CD4-positive, alpha-beta T cell treated with Interleukin-12 subunit alpha and Interleukin-12 subunit beta, for 1 hour (primary cell): ENCODE data around the gene RPL31.
"Not testable (repeated sequence)": the region's sequence is repeated elsewhere in the genome, so short reads cannot be mapped to it uniquely, and the experiment has no call there.

Source experiments
- DNase-seq: peaks from one replicate; pipeline ENCODE4 v3.0.0-alpha.2; 2020

RPL31 gene

DNA sequence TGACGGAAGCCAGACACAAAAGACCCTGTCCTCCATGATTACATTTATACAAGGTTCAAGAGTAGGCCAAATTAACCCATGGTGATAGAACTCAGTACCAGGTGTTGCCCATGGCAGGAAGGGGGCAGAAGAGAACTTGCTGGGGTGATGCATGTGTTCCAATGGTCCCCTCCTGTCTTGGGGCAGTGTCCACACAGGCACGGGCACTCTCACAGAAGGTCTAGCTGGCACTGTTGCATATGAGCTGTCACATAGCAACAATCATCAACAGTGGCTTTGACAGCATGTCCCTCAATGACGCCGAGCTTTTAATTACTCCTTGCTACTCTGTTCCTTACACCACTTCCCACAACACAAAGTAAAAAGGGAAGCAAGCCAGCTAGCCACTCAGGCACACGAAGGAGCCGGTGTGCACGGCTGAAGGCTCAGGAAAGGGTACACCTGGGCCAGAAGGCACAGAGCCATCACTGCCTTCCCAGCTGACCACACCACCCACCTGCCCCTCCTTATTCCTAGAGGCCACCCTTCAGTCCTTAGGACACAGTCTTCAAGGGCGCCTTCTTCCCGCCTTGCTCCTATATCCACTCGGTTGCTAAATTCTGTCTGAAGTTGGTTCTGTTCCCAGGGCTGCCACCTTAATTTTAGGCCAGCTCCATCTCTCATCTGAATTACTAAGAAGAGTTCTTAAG lies 28.9 kb downstream of the RPL31 start:
- DNase-seq: no peak

DNA sequence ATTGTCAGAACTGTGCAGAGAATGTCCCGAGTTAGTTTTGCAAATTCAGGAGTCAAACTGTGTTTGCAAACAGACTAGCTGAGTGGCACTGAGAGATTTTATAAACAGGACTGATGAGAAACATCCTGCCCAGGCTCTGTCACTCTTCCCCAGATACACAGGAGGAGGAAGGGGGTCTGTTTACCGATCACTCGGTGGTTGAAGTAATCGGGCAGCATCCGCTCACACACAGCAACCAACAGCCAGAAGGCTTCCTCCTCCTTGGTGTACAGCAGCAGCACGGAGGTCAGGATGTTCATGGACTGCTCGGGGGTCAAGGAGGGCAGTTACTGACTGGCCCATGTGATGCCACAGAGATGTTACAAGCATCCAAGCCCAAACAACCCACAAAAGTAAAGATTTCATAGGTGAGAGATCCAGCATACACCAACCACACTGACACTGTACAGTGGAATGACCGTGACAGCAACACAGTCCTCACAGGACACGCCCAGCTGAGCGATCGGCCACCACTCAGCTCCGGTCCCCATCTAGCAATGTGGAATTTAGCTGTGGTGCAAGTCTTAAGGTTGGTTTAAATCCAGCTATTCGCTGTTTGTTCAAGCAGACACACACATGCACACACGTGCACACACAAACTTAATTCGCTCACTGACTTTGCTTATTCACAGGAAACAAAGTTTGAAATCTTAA lies 30.1 kb downstream of the RPL31 start:
- no peak for DNase-seq

DNA sequence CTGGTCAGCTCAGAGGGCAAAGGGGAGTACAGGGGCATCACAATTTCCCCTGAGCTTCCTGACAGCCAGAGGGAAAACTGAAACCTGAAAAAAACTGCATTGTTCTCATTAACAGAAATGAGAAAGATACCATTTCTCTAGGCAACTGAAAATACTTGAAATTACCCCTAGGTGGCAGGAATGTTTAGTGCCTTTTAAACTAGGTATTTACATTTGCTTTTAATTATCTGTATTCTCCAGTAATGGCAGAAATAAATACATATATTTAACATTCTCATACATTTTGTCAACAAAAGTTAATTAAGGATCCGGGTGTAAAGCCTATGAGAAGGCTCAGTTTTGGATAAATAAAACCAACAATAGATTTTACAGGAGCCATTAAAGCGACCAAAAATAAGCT lies 34.5 kb downstream of the RPL31 start:
- DNase-seq: no peak

DNA sequence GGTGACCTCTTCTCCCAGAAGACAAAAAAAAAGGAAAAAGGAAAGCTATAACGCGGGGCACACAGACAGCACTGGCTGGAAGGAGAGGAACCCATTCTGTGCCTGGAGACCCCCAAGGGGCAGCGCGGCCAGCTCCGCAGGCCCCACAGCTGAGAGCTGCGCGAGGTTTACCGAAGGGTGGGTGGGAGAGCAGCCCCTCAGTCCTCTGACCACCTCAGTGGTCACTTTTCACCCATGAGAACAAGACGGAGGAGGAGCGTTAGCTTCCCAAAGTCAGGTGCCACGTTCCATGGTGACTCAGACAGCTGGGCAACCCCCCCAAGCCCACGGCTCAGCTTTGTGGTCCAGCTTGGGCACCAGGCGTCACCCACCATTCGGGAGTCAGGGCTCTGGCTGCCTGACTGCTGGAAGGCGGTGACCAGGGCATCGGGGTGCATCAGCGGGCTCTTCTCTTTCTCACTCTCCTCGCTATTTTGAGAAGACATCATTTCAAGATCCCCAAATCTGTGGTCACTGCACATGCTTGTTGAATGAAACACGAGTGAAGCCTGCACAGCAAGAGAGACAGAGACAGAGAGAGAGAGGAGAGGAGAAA lies 35.2 kb downstream of the RPL31 start:
- no peak for DNase-seq

DNA sequence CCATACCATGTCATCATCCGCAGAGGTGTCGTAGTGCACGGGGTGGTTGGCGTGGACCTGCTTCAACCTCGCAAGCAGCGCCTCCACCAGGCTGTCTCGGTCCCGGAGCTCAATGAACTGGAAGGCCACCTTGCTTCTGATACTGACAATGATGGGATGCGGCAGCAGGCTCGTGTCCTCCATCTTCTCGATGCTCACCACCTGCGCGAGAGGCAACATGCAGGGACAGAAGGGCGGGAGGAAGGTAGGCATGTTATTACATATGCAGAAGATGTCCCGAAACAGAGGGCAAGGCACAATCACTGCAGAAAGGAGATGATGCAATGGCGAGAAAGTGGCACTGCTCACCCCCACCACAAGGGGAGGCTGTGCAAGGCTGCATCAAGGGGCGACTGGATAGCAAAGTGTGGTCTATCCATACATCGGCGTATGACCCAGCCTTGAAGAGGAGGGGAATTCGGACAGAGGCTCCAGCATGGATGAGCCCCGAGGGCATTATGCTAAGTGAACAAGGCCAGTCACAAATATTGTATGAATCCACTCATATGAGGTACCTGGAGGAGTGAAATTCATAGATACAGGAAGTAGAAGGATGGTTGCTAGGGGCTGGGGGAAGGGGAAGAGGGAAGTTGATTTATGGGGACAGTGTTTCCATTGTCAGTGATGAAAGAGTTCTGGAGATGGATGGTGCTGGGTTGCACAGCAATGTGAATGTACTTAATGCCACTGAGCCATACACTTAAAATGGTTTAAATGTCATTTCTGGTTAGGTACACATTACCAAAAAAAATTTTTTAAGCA lies 36.6 kb downstream of the RPL31 start:
- DNase-seq: no peak

DNA sequence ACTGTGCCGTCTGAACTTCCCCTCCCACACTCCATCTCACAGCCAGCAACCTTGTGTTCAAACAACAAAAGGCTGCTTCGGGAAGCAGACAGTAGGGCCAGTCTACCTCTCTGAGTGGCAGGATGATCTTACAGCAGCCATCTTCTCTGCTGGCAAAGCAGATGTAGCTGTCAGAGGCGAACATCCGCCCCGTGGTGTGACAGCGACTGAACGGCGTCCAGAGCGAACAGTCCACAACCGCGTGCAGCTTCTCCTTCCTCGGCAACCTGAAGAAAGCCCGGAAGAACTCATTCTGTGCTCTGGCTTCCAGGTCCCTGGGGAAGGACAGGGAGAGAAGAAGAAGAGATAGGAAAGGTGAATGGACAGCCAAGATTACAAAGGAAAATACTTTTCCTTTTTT lies 38.0 kb downstream of the RPL31 start:
- DNase-seq: no peak

DNA sequence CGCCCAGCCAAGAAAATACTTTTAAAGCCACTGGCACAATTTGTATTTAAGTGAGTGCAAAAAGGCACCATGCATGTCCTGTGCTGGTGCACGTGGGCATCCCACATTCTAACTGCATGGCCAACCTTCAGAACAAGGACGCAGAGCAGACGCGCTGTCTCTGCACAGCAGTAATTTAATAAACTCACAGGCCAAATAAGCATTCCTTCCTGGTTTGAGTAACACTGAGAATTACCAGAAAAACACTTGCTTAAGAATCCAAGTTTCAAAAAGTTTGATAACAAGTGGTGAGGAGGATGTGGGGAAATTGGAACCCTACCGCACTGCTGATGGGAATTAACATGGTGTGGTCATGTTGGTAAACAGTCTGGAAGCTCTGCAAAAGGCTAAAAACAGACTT lies 38.7 kb downstream of the RPL31 start:
- no peak for DNase-seq

DNA sequence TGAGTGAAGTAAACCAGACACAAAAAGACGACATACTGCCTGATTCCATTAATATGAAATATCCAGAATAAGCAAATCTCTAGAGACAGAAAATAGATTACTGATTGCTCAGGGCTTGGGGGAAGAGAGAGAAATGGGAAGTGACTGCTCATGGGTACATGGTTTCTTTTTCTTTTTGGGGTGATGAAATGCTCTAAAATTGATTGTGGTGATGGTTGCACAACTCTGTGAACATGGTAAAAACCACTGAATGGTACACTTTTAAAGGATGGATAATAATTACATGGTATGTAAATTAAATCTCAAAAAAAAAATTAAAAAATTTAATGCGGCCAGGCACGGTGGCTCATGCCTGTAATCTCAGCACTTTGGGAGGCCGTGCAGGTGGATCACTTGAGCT lies 39.3 kb downstream of the RPL31 start:
- no peak for DNase-seq

DNA sequence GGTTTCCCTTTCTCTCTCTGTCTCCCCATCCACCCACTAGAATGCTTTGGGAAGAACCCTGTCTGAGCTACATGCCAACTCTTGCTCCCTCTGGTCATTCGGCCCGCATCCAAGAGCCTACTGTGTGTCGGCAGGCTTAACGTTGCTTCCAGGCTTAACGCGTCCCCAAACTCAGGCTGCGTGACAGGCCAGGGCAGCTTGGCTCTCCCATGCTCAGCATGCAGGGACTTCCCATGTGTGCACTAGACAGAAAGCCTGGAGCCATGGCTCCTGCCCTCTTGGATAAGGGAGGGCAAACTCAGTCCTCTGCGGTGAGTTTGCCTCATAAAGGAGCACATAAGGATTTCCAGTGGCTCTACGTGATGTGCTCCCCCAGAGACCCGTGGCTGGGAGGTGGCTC lies 43.2 kb downstream of the RPL31 start:
- no peak for DNase-seq

DNA sequence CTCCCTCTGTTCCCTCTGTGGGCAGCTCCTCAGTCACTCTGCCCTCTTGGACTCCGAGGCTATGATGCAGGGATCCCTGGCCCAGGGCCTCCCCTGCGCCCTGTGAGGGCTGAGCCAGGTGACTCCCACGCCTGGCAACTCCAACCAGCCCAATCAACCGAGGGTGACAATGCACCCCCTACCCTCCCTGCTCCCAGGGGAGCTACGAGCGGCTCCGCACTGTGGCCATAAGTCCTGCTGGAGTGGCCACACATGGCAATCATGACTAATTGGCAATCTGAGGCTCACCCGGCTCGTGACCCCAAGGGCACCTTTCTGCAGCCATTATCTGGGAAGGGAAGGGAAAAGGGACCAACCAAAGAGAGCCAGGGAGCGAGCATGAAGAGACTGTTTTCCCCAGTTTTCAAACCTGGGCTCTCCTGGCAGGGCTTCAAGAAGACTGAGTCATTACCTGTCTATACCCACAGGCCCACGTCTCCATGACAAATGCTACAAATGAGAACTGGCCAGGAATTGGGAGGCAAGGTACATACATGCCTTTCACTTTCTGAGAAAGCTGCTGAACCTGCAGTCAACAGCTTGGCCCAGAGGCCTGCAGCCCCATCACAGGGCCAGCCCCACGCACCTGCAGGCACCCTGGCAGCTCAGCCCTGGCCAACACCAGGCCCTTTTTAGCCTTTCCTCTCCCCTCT lies 45.1 kb downstream of the RPL31 start:
- no peak for DNase-seq

DNA sequence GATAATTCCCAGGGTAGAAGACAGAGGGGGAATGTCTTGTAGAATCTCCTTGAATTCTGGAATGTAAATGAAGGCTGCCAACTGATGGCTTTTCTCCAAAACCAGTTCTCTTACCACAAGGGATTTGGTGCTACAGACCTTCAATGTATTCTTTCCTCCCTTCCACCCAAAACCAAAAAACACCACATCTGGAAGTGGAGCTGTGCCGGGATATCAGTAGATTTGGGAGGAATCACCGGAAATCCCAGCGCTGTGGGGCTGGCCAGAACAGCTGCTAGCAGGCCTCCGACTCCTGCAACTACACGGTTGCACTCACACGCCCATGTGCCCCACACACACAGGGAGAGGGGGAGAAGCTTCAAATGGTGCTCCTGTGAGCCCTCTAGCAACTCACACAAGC lies 45.7 kb downstream of the RPL31 start:
- no peak for DNase-seq

DNA sequence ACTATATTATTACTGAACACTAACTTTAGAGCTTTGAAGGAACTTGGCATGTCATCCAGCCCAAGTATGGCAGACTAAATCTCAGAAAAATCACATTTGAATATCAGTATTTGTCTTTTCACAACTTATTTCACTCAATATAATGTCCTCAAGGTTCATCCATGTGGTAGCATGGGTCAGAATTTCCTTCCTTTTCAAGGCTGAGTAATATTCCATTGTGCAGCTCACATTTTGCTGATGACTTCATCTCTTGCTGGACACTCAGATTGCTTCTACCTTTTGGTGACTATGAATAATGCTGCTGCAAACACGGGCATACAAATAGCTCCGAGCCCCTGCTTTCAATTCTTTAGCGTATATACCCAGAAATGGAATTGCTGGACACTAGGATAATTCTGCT lies 46.7 kb downstream of the RPL31 start:
- DNase-seq: no peak

DNA sequence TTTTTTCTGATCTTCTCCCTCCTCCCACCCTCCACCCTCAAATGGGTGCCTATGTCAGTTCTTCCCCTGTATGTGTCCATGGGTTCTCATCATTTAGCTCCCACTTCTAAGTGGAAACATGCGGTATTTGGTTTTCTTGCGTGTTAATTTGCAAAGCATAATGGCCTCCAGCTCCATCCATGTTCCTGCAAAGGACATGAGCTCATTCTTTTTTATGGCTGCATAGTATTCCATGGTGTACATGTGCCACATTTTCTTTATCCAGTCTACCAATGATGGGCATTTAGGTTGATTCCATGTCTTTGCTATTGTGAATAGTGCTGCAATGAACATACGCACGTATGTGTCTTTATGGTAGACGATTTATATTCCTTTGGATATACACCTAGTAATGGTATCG lies 48.8 kb downstream of the RPL31 start:
- DNase-seq: not testable (repeated sequence)

DNA sequence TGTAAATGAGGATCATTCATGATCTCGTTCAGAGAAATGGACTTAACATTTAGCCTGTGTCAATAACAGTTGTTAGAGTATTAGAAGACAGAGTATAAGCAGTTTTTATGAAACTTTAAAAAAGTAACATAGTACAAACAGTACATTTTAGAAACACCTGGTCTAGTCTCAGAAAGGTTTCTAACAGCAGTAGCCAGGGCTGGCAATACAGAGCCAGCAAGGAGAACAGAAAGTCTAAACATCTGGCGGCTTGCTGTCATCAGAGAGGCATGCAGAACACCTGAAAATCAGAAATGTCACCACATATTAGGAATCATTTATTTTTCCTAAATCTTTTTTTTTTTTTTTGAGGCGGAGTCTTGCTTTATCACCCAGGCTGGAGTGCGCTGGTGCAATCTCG lies 50.1 kb downstream of the RPL31 start:
- DNase-seq: no peak

DNA sequence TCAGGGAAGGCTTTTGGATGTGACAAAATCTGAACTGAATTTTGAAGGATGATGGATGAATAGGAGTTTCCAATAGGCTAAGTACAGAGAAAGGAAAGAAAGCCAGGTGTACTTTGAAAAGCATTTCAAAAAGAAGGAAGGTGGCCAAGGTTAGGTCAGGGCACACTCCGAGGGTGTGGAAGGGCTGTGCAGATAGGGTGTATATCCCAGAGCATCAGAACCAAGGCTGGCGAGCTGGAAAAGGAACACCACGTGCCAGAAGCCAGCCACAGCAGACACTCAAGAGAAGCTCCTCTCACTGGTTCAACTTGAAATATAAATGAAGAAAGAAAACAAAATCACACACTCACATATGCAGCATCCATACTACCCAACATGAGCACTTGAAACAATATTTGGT lies 51.0 kb downstream of the RPL31 start:
- no peak for DNase-seq
